Hematopoietic multipotent progenitor cell treated with erythropoietin and hydrocortisone succinate and interleukin-3 and kit ligand, for 15 days (in vitro differentiated cells): Measurements from ENCODE around the gene ATP1B4.

Experiments used
- DNase-seq: peaks from one replicate; pipeline ENCODE4 v3.0.0-alpha.2; 2015; ENCODE audit warnings: low spot score

Gene ATP1B4

GRCh38 chrX:120377179-120377578, 15.3 kb downstream of the ATP1B4 start:
- DNase-seq: no peak

DNA sequence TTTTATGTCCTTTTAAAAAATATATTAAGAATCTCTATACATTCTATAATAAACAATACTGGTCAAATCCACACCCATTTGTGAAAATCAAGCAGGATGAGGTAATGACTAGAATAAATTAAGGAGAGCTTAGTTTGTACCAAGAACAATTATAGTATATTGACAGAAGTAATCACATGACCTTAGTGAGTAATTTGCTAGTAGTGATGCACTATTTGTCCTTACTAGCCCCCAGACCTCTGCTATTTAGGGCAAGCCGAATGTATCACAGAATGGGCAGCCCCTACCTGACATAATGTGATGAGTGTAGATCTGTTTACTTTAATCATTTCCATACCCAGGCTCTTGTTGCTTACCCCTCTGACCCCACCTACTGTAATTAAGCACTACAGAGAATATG, 15.8 kb downstream of the ATP1B4 start:
- DNase-seq: no peak

GRCh38 chrX:120378570-120378969, 16.7 kb downstream of the ATP1B4 start:
- no peak for DNase-seq

DNA sequence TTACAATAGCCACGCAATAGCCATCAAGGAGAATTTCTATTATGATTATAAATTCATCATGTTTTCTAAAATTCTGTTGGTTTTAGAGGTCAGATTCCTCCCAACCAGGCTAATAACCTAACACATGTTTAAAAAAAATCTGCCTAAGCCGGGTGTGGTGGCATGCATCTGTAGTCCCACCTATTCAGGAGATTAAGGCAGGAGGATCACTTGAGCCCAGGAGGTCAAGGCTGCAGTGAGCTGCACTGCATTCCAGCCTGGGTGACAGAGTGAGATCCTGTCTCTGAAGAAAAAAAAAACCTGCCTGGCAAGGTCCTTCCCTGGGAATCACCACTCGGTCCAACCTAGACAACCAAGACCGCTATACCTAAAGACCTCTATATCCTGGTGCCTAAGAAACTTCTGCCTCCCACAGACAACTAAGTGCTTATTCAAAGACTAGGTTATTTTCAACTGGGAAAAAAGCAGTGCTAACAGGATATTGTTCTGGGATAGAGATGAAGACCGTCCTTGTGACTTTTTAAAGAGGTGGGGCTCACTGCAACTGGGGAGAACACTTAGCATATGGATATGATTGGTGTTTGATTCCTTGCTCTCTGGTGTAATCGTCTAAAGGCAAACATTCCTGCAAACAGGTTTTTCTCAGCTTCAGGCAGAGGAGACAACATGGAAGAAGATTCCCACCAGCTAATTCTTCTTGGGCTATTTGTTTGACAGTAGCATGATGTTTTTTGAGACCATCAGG, 18.2 kb downstream of the ATP1B4 start:
- no peak for DNase-seq

GRCh38 chrX:120380699-120381098, 18.8 kb downstream of the ATP1B4 start:
- peak; percentile 1 for DNase-seq

- DNase-seq: no peak
Measured at GRCh38 chrX:120401301-120401700, 39.4 kb downstream of the ATP1B4 start.

- DNase-seq: no peak
Measured at GRCh38 chrX:120402369-120402768, 40.5 kb downstream of the ATP1B4 start.

- DNase-seq: no peak
Measured at GRCh38 chrX:120406638-120407037, 44.7 kb downstream of the ATP1B4 start.

GRCh38 chrX:120408168-120408567, 46.3 kb downstream of the ATP1B4 start:
- no peak for DNase-seq

GRCh38 chrX:120419463-120419862, 57.6 kb downstream of the ATP1B4 start:
- DNase-seq: no peak

DNA sequence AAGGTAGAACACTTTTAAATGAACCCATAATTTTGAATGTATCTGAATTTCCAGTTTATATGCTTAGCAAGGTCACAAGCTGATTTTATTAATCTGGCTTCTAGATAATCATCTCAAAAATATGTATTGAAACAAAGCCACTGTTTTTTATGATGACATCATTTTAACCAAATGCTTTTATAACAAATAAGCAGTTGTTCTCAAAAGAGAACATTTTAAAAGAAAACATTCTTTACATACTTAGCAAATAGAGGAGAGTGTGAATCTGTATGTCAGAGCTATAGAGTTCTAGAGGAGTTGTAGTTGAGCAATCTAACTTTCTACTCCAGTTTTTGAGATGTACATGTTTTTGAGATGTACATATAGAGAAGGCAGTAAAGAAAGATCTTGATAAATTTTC, 64.7 kb downstream of the ATP1B4 start:
- DNase-seq: no peak

DNA sequence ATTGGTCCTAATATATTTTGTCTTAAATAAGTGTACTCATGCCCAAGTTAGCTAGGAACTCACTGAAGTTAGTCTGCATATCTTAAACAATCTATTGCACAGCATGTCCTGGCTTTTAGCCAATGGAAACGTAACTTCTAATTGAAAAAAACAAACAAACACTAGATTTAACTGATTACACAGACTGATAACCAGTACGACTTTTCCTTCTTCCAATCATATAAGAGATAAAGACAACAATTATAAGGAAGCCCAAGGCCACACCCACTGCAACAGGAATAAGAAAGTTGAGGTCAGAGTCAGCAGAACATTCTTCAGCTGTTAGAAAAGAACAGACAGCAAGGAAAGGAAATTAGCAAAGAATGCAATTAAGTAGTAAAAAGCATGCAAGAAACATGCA, 66.4 kb downstream of the ATP1B4 start:
- DNase-seq: no peak

DNA sequence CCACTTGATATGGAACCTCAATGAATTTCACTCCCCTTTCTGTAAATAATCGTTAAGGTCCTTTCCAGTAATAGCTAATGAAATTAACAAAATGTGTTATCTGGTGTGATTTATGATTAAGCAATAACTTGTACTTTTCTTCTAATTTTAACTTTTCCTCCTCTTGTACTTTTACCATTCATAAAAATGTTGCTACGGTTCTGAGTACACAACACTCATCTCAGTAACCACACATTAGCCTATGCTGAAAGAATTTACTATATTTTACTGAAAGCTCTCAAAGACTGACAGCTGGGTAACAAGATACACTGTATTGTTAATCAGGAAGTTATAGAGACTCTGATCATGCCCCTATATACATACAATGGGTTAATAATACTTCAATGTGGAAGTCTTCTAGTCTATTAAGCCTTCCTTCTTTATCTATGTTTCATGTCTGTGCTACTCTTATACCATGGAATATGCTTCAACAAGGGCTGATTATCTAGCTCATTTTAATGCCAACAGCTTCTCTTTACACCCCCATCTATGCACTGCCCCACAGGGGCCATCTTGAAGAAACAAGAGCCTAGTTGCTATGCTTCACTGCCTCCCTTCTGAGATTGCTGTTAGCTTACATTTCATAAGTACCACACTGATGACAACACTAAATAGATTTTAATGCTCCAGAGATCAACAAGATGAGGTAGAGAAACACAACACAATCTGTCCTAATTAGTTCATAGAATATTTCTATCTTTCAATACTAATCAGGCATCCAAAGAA, 68.1 kb downstream of the ATP1B4 start:
- DNase-seq: no peak
